Endothelial cell of coronary artery (primary cell): ENCODE results near the gene CTSC. TPM values are rescaled to one million over a fixed set of nuclear protein-coding genes. Genes with fewer than 3 reads are reported as not detected.

Source experiments
- total RNA-seq: library from RNA; depleted of rRNA; stranded (reverse); fragments of >200 nt; gene quantifications from 2 replicates; pipeline ENCODE4 v1.2.3, GENCODE V29; 2014

Gene CTSC
- 71.5 and 98.2 TPM in 2 replicates for total RNA-seq

GRCh38 chr11:88337181-88337986 is at the start of gene CTSC:
CTSC (minus strand) TSS chr11:88337736; CDS start chr11:88337672, 64 bp downstream.

Other genes starting within 250 kb of the CTSC start
- gene RAB38, start 162.3 kb downstream of the CTSC start, total RNA-seq, result 2.0 and 2.7 TPM in 2 replicates